GM19193 (cell line): Measurements from ENCODE around the gene PRKCSH.

Source experiments
- POLR2A ChIP-seq: IDR thresholded peaks from 4 replicates; pipeline ENCODE4 v1.6.1; 2011; ENCODE audit not compliant: insufficient read depth, insufficient read length; ENCODE audit errors: extremely low read depth

The PRKCSH gene

DNA sequence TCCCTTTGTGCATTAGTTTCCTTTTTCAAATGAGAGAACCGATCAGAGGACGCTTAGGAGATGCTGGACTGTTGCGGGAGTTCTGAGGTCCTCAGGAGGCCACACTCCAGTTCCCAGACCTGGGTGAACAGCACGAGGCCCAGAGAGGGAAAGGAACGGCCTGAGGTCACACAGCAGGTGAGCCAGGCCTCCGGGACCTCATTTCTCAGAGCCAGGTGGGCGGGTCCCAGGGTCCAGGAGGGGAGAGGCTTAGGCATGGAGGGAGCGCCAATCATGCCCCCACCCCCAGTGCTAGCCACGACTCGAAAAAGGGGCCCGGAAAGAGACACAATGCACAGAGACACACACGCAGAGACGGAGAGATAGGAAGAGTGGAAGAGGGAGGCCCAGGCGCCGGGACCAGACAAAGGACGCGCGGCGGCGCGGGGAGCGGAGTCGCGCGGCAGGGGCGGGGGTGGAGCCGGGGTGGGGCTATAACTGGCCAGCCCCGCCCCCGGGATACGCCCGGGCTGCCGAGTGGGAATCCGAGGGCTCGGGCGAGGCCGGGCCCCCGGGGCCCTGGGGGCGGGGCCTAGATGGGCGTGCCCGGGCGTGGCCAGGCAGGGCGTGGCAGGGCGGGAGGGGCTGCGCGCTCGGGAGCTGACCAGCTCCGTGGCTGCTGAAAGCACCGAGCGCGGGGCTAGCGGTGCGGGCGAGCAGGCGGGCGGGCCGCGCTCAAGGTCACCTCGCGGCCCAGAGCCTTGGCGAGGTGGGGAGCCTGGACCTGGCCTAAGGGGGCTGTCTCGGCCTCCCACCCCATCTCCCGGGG is 43.9 kb downstream of the PRKCSH start:
- no peak for TF ChIP-seq POLR2A

DNA sequence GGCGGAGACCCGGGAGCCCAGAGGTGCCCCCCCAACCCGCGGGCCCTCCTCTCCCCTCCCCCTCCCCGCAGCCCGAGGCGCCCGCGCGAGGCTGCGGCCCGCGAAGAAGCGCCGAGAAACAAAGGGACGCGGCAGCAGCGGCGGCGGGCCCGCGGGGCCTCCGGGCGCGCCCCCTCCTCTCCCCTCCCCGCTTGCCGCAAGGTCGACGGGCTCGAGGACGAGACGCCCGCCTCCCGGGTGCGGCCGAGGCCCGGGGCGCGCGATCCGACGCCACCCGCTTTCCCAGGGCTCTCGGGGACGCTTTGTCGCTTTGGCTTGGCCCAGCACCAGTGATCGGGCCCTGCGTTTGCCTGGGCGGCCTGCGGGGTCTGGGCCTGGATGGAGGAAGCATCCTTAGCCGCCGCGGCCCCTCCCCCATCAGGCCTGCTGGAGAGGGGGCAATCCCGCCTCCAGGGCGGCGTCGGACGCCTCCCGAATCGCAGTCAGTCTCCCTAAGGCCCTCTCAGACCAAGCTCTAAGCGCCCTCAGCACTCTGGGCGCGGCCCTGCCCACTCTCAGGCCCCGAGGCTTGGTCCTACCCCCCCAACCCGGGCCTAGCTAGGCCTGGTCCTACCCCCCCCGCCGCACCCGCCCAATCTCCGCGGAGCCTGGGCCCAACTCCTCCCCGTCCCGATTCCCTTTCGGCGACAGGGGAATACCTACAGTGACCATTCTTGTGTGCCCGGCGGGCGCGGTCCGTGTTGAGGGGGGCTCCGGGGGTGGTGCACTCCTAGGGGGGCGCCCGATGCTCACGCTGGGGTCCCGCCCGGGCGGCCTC is 44.7 kb downstream of the PRKCSH start:
- no peak for TF ChIP-seq POLR2A

DNA sequence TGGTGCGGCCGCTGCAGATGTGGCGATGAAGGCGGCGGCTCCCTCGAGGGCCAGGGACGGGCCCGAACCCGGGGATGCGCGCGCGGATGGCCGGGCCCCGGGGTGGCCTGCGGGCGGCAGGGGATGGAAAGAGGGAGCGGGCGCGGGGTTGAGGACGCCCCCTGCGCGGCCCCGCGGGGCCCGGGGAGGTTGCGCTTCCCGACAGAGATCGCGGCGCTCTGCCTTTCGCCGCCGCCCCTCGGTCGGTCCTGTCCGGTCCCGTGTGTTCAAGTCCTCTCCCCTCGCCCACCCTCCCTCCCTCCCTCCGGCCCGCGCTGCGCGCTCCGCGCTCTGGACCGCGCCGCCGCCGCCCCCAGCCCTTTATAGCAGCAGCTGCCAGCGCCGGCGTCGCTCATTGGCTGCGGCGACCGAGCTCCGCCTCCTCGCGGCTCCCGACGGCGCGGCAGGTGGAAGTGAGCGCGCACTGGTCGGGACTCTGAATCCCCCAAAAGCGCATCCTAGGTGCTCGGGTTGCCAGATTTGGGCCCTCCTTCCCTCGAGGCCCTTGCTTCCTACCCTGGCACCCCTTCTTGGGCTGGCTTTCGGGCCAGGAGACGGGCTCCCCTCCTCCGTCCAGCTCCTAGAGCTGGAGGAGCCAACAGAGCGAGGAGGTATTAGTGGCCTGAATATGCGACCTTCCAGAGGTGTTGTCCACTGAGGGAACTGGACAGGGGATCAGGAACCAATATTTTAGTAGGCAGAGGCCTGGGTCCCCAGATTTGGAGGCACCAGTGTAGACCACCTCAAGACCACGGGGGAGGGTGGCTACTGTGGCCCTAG is 45.5 kb downstream of the PRKCSH start, which contains the start of gene ELAVL3:
Gene ELAVL3, minus strand, starts transcription at position 332 of the 819 bp plus-strand sequence. CDS start 438 bp downstream, outside the sequence.
- no peak for TF ChIP-seq POLR2A

DNA sequence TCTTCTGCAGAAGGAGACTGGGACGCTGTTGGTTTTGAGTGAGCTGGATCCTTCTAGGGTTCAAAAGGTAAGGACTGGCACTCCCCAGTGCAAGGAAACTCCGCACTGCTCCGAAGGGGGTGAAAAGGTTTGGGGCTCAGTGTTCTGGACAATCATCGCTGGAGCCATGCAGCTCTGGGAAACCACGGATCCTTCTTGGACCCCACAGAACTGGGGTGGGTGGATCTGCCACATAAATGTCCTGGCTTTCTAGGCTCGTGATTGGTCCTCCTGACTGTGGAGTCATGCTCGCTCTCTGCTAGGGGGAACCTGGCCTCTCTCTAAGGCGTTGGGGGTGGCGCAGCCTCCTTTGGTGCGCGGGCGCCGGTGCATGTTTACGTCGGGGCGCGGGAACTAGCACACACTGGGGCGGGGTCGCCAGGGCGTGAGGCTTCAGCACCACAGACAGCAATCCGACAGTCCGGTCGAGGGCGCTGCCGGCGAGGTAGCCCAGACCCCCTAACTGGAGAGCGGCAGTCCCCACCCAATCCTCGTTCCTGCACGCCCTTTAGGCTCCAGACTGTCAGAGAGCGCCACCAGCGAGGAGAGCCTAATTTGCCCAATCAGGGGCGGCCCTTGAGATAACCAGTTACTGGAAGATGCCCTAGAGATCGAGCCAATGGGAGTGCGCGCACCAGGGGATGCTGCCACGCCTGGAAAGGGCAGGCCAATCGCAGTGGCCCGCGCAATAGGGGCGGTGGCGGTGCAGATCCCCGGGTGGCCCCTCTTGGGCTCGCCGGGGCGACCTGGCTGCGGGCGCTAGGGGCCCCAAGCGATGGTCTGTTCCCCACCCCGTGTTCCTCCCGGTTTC is 46.3 kb downstream of the PRKCSH start:
- no peak for TF ChIP-seq POLR2A

DNA sequence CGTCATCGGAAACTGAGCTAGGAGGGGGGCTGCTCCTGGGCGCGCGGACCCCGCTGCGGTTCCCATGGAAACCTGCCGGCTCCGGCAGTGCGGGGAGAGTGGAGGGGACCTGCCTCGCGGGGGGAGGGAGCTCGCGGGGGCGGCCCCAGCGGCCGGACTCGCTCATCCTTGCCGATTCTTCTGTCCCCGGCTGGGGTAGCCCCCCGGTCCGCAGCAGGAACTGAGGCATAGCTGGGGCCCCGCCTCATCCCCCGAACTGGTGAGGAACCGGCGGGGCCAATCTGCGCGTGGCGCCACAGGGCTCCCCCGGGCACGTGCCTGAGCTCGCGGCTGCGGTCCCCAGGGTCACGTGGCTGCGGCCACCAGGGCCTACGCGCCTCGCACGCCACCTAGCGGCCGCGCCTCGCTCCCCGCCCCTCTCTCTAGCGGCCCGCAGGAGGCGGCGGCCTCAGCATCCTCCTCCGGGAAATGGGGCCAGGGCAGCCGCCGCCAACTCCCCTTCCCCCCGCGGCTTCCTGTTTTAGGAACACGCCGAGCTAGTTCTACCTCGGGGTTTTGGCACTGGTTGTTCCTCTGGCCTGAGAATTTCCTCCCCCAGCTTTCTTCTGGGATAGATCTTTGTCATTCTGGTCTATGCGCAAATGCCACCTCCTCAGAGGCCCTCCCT is 47.1 kb downstream of the PRKCSH start:
- no peak for TF ChIP-seq POLR2A

DNA sequence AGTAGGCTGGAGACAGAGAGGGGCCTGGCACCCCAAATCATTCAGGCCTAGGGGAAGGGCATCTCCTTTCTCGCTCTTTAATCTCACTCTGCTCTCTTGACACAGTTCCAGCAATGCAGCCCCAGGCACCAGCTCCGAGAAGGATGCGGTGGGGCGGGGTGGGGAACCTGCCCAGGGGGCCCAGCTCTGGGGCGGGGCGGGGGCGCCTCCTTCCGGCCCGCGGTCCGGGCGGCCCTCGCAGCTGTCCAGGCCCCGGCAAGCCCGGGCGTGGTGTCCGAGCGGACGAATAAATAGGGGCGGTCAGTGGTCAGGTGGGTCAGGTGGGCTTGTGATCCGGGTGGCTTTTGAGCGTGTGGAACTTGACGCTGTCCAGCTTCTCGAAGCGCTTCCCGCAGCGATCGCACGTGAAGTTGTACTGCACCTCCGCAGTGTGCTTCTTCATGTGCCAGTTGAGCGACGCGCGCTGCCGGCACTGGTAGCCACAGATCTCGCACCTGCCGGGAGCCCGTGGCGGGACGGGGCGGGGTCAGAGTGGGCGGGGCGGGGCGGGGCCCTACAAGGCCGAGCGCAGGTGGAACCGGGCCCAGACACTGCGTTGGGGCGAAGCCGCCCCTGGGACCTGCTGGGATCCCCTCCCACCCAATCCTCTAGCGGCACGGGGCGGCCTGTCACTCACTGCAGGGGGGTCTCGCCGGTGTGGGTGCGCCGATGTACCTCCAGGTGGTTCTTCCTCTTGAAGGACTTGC is 48.1 kb downstream of the PRKCSH start:
- TF ChIP-seq POLR2A, result no peak

DNA sequence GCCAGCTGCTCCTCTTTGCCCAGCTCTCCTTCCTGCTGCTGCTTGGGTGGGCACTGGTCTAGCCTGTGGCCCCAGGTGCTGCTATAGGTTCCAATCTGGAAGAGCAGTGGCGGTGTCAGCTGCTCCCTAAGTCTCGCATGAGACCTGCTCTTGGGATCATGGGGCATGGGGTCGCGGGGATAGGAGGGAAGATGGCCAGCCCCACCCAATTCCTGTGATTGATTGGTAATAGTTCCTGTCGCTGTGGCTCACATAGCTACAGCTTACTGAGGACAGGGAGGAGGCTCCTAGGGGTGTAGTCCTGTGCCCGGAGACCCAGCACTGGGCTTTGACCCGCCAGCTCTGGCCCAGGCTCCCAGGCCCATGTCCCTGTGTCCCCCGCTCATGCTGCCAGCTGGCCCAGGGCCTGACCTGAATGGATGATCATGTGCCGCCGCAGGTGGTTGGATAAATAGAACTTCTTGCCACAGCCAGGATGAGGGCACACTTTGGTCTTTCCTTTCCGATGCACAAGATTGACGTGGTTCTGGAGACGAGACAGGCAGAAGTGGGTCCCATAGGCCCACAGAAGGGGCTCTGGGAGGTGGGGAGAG is 49.9 kb downstream of the PRKCSH start:
- no peak for TF ChIP-seq POLR2A

DNA sequence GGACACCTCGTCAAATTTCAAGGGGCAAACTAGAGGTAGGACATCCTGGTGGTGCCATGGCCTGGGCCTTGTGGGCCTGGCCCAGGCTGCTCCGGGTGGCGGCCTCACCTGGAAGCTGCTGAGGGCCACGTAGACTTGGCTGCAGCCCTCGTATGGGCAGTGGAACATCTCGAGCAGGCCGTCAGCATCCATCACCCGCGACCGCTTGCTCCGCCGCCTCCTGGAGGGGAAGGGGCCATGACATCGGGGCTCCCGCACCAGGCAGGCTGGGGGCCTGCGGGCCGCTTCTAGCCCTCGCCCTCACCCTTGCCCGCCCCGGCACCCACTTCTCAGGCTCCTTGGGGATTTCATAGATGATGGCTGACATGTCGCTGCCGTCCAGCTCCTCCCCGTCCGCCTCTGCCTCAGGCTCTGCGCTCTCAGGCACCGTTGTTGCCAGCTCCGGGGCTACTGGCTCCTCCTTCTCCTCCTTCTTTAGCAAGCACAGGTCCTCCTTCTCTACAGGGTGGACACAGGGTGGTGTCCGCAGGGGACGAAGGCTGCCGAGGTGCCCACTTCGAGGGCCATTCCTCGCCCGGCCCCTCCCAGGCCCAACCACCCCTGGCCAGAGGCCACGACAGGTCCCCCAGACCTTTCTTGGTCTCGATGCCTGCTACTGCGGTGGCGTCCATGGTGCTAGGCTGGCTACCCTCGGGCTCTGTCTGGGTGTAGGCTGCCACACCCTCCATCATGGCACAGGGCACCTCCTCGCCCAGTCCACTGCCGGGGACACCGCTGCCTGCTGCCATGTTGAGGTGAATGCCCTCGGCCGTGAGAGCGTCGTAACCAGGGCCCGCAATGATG is 51.4 kb downstream of the PRKCSH start:
- TF ChIP-seq POLR2A, result no peak

DNA sequence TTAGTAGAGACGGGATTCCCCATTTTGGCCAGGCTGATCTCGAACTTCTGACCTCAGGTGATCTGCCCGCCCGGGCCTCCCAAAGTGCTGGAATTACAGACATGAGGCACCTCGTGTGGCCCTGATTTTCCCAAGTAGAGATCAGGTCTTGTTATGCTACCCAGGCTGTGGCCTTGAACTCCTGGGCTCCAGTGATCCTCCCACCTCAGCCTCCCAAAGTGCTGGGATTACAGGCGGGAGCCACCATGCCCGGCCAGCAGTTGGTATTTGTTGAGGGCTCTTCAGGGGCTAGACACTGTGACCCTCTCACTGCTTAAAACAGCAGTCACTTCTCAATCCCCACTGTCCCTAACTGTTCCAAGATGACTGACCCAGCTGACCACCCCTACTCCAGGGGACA is 53.9 kb downstream of the PRKCSH start:
- no peak for TF ChIP-seq POLR2A

DNA sequence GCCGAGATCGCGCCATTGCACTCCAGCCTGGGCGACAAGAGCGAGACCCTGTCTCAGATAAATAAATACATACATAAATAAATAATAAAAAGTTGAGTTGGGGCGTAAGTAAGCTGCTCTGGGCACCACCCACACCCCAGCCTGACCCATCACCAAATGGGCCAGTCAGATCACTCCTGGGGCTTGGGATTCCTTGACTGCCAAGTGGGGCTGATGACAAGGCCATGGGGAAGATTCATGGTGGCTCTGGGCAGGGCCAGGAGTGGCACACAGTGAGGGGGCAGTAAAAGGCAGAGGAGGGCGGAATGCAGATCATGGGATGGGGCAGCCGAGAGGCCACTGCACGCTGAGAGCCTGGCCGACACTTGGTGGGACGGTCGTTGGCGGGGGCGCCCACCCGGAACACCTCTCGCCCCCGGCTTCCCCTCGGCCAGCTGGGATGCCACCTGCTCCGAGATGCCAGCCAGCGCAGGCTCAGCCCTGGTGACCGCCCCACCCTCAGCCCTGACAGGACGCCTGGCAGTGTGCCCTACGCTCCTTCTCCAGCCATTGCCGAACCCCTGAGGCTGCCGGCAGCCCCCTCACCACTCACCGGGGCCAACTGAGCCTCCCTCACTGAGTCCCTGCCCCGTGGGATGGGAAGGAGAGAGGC is 59.3 kb downstream of the PRKCSH start:
- no peak for TF ChIP-seq POLR2A

DNA sequence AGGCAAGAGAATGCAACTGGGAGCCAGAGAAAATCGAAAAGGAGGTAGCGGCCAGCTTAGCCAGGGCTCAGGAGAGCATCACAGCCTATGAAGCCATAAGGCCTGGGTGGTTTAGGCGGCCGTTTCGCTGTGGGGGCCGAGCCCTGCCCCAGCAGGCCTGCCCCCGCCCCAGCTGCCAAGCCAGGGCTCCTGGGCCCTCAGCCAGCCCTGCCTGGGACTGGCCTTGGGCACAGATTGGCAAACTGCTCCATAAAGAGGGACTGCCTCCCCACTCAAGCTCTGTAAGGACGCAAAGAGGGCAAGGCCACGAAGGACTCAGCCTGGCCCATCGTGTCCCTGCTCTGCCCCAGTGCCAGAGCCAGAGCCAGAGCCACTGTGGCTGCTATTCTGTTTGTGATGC is 60.0 kb downstream of the PRKCSH start:
- no peak for TF ChIP-seq POLR2A
